Keratinocyte (primary cell): ENCODE measurements around the gene UBE2A.

Experiments
- EZH2 ChIP-seq: IDR thresholded peaks from one replicate; pipeline ENCODE4 v1.6.1; 2012; ENCODE audit warnings: inconsistent platforms, mild to moderate bottlenecking, low read length, moderate library complexity
- TF ChIP-seq, protein P1 (sequence below), 3 experiments: IDR thresholded peaks in 1 of 3; conservative IDR thresholded peaks in 1 of 3; optimal IDR thresholded peaks in 1 of 3; 2 replicates in 2 of 3; 3 replicates in 1 of 3; pipeline versions ENCODE3 to v1.5.1; 2011; ENCODE audit warnings: low read length in 3 of 3, mild to moderate bottlenecking in 3 of 3, moderate library complexity in 2 of 3, control low read depth in 1 of 3, inconsistent platforms in 1 of 3; ENCODE audit not compliant: insufficient read depth in 2 of 3; ENCODE audit errors: extremely low read depth in 1 of 3

- TF ChIP-seq, protein P1, sequence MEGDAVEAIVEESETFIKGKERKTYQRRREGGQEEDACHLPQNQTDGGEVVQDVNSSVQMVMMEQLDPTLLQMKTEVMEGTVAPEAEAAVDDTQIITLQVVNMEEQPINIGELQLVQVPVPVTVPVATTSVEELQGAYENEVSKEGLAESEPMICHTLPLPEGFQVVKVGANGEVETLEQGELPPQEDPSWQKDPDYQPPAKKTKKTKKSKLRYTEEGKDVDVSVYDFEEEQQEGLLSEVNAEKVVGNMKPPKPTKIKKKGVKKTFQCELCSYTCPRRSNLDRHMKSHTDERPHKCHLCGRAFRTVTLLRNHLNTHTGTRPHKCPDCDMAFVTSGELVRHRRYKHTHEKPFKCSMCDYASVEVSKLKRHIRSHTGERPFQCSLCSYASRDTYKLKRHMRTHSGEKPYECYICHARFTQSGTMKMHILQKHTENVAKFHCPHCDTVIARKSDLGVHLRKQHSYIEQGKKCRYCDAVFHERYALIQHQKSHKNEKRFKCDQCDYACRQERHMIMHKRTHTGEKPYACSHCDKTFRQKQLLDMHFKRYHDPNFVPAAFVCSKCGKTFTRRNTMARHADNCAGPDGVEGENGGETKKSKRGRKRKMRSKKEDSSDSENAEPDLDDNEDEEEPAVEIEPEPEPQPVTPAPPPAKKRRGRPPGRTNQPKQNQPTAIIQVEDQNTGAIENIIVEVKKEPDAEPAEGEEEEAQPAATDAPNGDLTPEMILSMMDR (optimal IDR thresholded peaks at IDR 0.05 in 1 of 3, IDR thresholded peaks at IDR 0.05 in 1 of 3, conservative IDR thresholded peaks at IDR 0.05 in 1 of 3; ENCODE audit: extremely low read depth in 1 of 3, insufficient read depth in 2 of 3, low read length in 3 of 3) = no peak
- no peak for TF ChIP-seq EZH2
Observed at GRCh38 chrX:119622356-119623232, 48.2 kb downstream of the UBE2A start.
